ENCODE data around the gene SMAD4. TPM values are rescaled to one million over a fixed set of nuclear protein-coding genes. Genes with fewer than 3 reads are reported as not detected.

SMAD4 gene
- total and polyA plus RNA-seq, 2 experiments from 2014 or later: 41.9 to 103 TPM

- peak overlapping the region; percentile 74; the same call in 1 of the 2 replicates for H2AFZ ChIP-seq
- peak; percentile 77 for DNase-seq (ENCODE audit: low spot score)
- H3K9me3 Mint-ChIP-seq: peaks cover 20% of the 10 kb centered on the region
- no peaks in the 10 kb centered on the region for H3K79me2 ChIP-seq (replicated peaks; ENCODE audit: insufficient read depth)
- H3K4me2 ChIP-seq: peak overlapping the region; percentile 3; the same call in 1 of the 2 replicates
- H3K27ac Mint-ChIP-seq: peak overlapping the region; percentile 8; the same call in 1 of the 2 replicates
- H3K27ac ChIP-seq (ENCODE audit: low read depth): peak overlapping the region; percentile 57; the same call in 1 of the 2 replicates
- ATAC-seq: peak; percentile 98
- H3K4me3 ChIP-seq: no peak overlapping the region
- TF ChIP-seq, protein P1, sequence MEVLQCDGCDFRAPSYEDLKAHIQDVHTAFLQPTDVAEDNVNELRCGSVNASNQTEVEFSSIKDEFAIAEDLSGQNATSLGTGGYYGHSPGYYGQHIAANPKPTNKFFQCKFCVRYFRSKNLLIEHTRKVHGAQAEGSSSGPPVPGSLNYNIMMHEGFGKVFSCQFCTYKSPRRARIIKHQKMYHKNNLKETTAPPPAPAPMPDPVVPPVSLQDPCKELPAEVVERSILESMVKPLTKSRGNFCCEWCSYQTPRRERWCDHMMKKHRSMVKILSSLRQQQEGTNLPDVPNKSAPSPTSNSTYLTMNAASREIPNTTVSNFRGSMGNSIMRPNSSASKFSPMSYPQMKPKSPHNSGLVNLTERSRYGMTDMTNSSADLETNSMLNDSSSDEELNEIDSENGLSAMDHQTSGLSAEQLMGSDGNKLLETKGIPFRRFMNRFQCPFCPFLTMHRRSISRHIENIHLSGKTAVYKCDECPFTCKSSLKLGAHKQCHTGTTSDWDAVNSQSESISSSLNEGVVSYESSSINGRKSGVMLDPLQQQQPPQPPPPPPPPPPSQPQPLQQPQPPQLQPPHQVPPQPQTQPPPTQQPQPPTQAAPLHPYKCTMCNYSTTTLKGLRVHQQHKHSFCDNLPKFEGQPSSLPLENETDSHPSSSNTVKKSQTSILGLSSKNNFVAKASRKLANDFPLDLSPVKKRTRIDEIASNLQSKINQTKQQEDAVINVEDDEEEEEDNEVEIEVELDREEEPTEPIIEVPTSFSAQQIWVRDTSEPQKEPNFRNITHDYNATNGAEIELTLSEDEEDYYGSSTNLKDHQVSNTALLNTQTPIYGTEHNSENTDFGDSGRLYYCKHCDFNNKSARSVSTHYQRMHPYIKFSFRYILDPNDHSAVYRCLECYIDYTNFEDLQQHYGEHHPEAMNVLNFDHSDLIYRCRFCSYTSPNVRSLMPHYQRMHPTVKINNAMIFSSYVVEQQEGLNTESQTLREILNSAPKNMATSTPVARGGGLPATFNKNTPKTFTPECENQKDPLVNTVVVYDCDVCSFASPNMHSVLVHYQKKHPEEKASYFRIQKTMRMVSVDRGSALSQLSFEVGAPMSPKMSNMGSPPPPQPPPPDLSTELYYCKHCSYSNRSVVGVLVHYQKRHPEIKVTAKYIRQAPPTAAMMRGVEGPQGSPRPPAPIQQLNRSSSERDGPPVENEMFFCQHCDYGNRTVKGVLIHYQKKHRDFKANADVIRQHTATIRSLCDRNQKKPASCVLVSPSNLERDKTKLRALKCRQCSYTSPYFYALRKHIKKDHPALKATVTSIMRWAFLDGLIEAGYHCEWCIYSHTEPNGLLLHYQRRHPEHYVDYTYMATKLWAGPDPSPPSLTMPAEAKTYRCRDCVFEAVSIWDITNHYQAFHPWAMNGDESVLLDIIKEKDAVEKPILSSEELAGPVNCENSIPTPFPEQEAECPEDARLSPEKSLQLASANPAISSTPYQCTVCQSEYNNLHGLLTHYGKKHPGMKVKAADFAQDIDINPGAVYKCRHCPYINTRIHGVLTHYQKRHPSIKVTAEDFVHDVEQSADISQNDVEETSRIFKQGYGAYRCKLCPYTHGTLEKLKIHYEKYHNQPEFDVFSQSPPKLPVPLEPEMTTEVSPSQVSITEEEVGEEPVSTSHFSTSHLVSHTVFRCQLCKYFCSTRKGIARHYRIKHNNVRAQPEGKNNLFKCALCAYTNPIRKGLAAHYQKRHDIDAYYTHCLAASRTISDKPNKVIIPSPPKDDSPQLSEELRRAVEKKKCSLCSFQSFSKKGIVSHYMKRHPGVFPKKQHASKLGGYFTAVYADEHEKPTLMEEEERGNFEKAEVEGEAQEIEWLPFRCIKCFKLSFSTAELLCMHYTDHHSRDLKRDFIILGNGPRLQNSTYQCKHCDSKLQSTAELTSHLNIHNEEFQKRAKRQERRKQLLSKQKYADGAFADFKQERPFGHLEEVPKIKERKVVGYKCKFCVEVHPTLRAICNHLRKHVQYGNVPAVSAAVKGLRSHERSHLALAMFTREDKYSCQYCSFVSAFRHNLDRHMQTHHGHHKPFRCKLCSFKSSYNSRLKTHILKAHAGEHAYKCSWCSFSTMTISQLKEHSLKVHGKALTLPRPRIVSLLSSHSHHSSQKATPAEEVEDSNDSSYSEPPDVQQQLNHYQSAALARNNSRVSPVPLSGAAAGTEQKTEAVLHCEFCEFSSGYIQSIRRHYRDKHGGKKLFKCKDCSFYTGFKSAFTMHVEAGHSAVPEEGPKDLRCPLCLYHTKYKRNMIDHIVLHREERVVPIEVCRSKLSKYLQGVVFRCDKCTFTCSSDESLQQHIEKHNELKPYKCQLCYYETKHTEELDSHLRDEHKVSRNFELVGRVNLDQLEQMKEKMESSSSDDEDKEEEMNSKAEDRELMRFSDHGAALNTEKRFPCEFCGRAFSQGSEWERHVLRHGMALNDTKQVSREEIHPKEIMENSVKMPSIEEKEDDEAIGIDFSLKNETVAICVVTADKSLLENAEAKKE (CRISPR knock-in tag; IDR thresholded peaks at IDR 0.05): peak; percentile 99
- TF ChIP-seq NANOG (IDR thresholded peaks at IDR 0.05; ENCODE audit: borderline replicate concordance) (no peak), EZH2 (IDR thresholded peaks at IDR 0.05; ENCODE audit: low read depth, unreplicated experiment) (no peak)
- H3K9me2 ChIP-seq (ENCODE audit: insufficient read depth): 0 out of 2 replicates have a peak, but pooled peaks cover 12% of the 10 kb centered on the region
- peaks cover 15% of the 10 kb centered on the region for H3K36me3 Mint-ChIP-seq (ENCODE audit: low read depth)
- peaks cover 12% of the 10 kb centered on the region for H3K4me1 ChIP-seq (ENCODE audit: insufficient read depth)
- no peak overlapping the region for H3K4me3 Mint-ChIP-seq
- H4K20me1 ChIP-seq (replicated peaks; ENCODE audit: insufficient read depth): no peaks in the 10 kb centered on the region
- H3K27me3 Mint-ChIP-seq (ENCODE audit: insufficient read depth, low read depth, poor library complexity): peaks cover 9% of the 10 kb centered on the region
- H3K4me1 Mint-ChIP-seq: peaks cover 11% of the 10 kb centered on the region
- H3K27me3 ChIP-seq (ENCODE audit: insufficient read depth): no peaks in the 10 kb centered on the region
- no peaks in the 10 kb centered on the region for H3F3A ChIP-seq (replicated peaks; ENCODE audit: low read depth)
- no peaks in the 10 kb centered on the region for H3K36me3 ChIP-seq (ENCODE audit: insufficient read depth)
Observed at GRCh38 chr18:51017140-51017879, 12.7 kb upstream of the SMAD4 start.

DNA sequence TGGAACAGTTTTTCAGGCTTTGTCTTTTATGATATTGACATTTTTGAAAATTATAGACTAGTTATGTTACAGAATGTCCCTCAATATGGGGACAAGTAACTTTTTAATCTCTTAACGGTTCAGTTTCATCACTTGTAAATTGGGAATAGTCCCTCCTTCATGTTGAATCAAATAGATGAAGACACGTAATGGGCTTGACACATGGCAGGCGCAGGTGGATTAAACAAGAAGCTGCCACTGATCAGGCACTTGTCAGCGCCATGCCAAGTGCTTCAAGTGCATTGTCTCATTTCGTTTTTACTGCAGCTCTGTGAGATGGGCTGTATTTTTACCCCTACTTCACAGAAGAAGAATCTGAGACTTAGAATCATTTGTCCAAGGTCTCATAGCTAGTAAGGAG lies 9.5 kb upstream of the SMAD4 start:
- Histone ChIP-seq H4K20me1 (replicated peaks; ENCODE audit: insufficient read depth) (no peaks in the 10 kb centered on the region), H3K4me1 (ENCODE audit: insufficient read depth) (peaks cover 12% of the 10 kb centered on the region), H3K4me2 (no peak overlapping the region), H3K9me2 (ENCODE audit: insufficient read depth) (0 out of 2 replicates have a peak, but pooled peaks cover 3% of the 10 kb centered on the region), H3K4me3 (no peak overlapping the region), H2AFZ (no peak overlapping the region), H3K79me2 (replicated peaks; ENCODE audit: insufficient read depth) (no peaks in the 10 kb centered on the region), H3K27me3 (ENCODE audit: insufficient read depth) (no peaks in the 10 kb centered on the region), H3K27ac (ENCODE audit: low read depth) (no peak overlapping the region), H3F3A (replicated peaks; ENCODE audit: low read depth) (no peaks in the 10 kb centered on the region), H3K36me3 (ENCODE audit: insufficient read depth) (no peaks in the 10 kb centered on the region)
- peaks cover 7% of the 10 kb centered on the region for H3K36me3 Mint-ChIP-seq (ENCODE audit: low read depth)
- H3K27me3 Mint-ChIP-seq (ENCODE audit: insufficient read depth, low read depth, poor library complexity): peaks cover 8% of the 10 kb centered on the region
- DNase-seq (ENCODE audit: low spot score) (no peak), ATAC-seq (no peak)
- no peak overlapping the region for H3K27ac Mint-ChIP-seq
- peaks cover under 1% of the 10 kb centered on the region; the same call in 2 of the 3 replicates for H3K9me3 Mint-ChIP-seq
- peaks cover 11% of the 10 kb centered on the region for H3K4me1 Mint-ChIP-seq
- H3K4me3 Mint-ChIP-seq: no peak overlapping the region
- TF ChIP-seq NANOG (IDR thresholded peaks at IDR 0.05; ENCODE audit: borderline replicate concordance) (no peak), ETS1 (IDR thresholded peaks at IDR 0.05) (no peak), EZH2 (IDR thresholded peaks at IDR 0.05; ENCODE audit: low read depth, unreplicated experiment) (no peak), JUNB (IDR thresholded peaks at IDR 0.05; ENCODE audit: unreplicated experiment) (no peak)
- TF ChIP-seq, protein P2, sequence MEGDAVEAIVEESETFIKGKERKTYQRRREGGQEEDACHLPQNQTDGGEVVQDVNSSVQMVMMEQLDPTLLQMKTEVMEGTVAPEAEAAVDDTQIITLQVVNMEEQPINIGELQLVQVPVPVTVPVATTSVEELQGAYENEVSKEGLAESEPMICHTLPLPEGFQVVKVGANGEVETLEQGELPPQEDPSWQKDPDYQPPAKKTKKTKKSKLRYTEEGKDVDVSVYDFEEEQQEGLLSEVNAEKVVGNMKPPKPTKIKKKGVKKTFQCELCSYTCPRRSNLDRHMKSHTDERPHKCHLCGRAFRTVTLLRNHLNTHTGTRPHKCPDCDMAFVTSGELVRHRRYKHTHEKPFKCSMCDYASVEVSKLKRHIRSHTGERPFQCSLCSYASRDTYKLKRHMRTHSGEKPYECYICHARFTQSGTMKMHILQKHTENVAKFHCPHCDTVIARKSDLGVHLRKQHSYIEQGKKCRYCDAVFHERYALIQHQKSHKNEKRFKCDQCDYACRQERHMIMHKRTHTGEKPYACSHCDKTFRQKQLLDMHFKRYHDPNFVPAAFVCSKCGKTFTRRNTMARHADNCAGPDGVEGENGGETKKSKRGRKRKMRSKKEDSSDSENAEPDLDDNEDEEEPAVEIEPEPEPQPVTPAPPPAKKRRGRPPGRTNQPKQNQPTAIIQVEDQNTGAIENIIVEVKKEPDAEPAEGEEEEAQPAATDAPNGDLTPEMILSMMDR (conservative IDR thresholded peaks at IDR 0.05; ENCODE audit: low read depth in 2 of 2): no peak
